Measurements from ENCODE around the gene GARNL3.

GRCh38 chr9:127389381-127390247 lies 125.0 kb downstream of the GARNL3 start:
- TF ChIP-seq POLR2A (IDR thresholded peaks at IDR 0.05; ENCODE audit: low read depth, low read length) (no peak), POLR2AphosphoS5 (IDR thresholded peaks at IDR 0.05; ENCODE audit: low read depth, low read length) (no peak), TAF1 (IDR thresholded peaks at IDR 0.05; ENCODE audit: low read depth, low read length) (no peak), PAX5 (IDR thresholded peaks at IDR 0.05; ENCODE audit: insufficient read depth, low read length, severe bottlenecking) (no peak), SPI1 (IDR thresholded peaks at IDR 0.05; ENCODE audit: low read depth, low read length) (no peak)

Data from GM12891 (cell line).